SK-N-SH (cell line): ENCODE measurements around the gene YKT6. TPM values are rescaled to one million over a fixed set of nuclear protein-coding genes. Genes with fewer than 3 reads are reported as not detected.
"Not testable (repeated sequence)": the region's sequence is repeated elsewhere in the genome, so short reads cannot be mapped to it uniquely, and the experiment has no call there.

Source experiments
- CTCF ChIA-PET: fragments of 300-600, 350-600 bp; formaldehyde crosslinking; extraction: SDS; loops from one replicate; lab custom pipeline; 2021; lab: Yijun Ruan, JAX
- POLR2A ChIA-PET: fragments of 350-600 bp; sonication (Branson Sonifier 250); formaldehyde crosslinking; extraction: SDS; loops from one replicate; lab custom pipeline; 2020; ENCODE audit warnings: antibody characterized with exemption, inconsistent platforms; lab: Yijun Ruan, JAX
- DNase-seq: peaks from one replicate; pipeline ENCODE4 v3.0.0; 2012
- H2AFZ ChIP-seq: fragments of 200-600 bp; sonication (generic); 2 replicates; pipeline ENCODE4 v1.8.1; 2016; ENCODE audit warnings: antibody characterized with exemption, mild to moderate bottlenecking, low read depth
- H3F3A ChIP-seq: fragments of 200-600 bp; sonication (generic); replicated peaks from 2 replicates; pipeline ENCODE3; 2016; ENCODE audit warnings: antibody characterized with exemption, mild to moderate bottlenecking; ENCODE audit not compliant: insufficient read depth
- H3K27ac ChIP-seq, 2 experiments: fragments of 200-500 bp in 1 of 2; fragments of 200-600 bp in 1 of 2; sonication (Bioruptor generic) in 1 of 2; sonication (generic), shearing (Covaris generic) in 1 of 2; 2 replicates each; pipeline versions ENCODE4 v1.5.1 to v1.6.1; 2014 to 2016; ENCODE audit warnings: low read depth in 2 of 2, inconsistent platforms in 1 of 2, low read length in 1 of 2, mild to moderate bottlenecking in 1 of 2, mixed read lengths in 1 of 2
- H3K27me3 ChIP-seq: fragments of 200-600 bp; sonication (generic), shearing (Covaris generic); 2 replicates; pipeline ENCODE4 v1.6.1; 2016; ENCODE audit warnings: mixed run types; ENCODE audit not compliant: insufficient read depth
- H3K36me3 ChIP-seq, 2 experiments: fragments of 200-500 bp in 1 of 2; fragments of 200-600 bp in 1 of 2; sonication (Bioruptor generic) in 1 of 2; sonication (generic) in 1 of 2; replicated peaks in 1 of 2; 2 replicates each; pipeline versions ENCODE3 to v1.5.1; 2014 to 2016; ENCODE audit warnings: low read length in 1 of 2, mild to moderate bottlenecking in 1 of 2; ENCODE audit not compliant: insufficient read depth in 2 of 2, control insufficient read depth in 1 of 2
- H3K4me1 ChIP-seq, 2 experiments: fragments of 200-500 bp in 1 of 2; fragments of 200-600 bp in 1 of 2; sonication (Bioruptor generic) in 1 of 2; sonication (generic), shearing (Covaris generic) in 1 of 2; 2 replicates each; pipeline versions ENCODE4 v1.5.1 to v1.6.1; 2014 to 2016; ENCODE audit warnings: low read depth in 1 of 2, low read length in 1 of 2, mixed run types in 1 of 2; ENCODE audit not compliant: insufficient read depth in 2 of 2, control insufficient read depth in 1 of 2
- H3K4me2 ChIP-seq: fragments of 200-600 bp; sonication (generic), shearing (Covaris generic); 2 replicates; pipeline ENCODE4 v1.6.1; 2017; ENCODE audit warnings: mixed run types
- H3K4me3 ChIP-seq, 2 experiments: fragments of 200-500 bp in 1 of 2; fragments of 200-600 bp in 1 of 2; sonication (Bioruptor generic) in 1 of 2; sonication (generic), shearing (Covaris generic) in 1 of 2; 2 replicates each; pipeline versions ENCODE4 v1.5.1 to v1.8.1; 2014 to 2016; ENCODE audit warnings: low read depth in 2 of 2, inconsistent platforms in 1 of 2, low read length in 1 of 2, mild to moderate bottlenecking in 1 of 2, mixed read lengths in 1 of 2, moderate library complexity in 1 of 2
- H3K79me2 ChIP-seq: fragments of 200-600 bp; sonication (generic); 2 replicates; pipeline ENCODE4 v1.8.1; 2017; ENCODE audit warnings: mild to moderate bottlenecking; ENCODE audit not compliant: insufficient read depth
- H3K9ac ChIP-seq: fragments of 200-600 bp; sonication (generic); 2 replicates; pipeline ENCODE4 v1.6.1; 2017; ENCODE audit warnings: mixed run types
- H3K9me2 ChIP-seq: fragments of 200-600 bp; sonication (generic); 2 replicates; pipeline ENCODE4 v1.6.1; 2017; ENCODE audit warnings: mixed run types
- H3K9me3 ChIP-seq: fragments of 200-600 bp; sonication (generic); 2 replicates; pipeline ENCODE4 v1.6.1; 2017; ENCODE audit warnings: mixed run types, mild to moderate bottlenecking, moderate library complexity
- H4K20me1 ChIP-seq: fragments of 200-600 bp; sonication (generic); 2 replicates; pipeline ENCODE4 v1.6.1; 2017; ENCODE audit warnings: mild to moderate bottlenecking, mixed run types; ENCODE audit not compliant: insufficient read depth
- ELF1 ChIP-seq: IDR thresholded peaks from 2 replicates; pipeline ENCODE4 v1.4.0; 2012
- EP300 ChIP-seq, 2 experiments: IDR thresholded peaks; 2 replicates each; pipeline versions ENCODE4 v1.4.0 to v1.6.1; 2012; ENCODE audit warnings: borderline replicate concordance in 1 of 2, low read depth in 1 of 2, low read length in 1 of 2
- EZH2phosphoT487 ChIP-seq: fragments of 200-600 bp; sonication (generic); IDR thresholded peaks from 2 replicates; pipeline ENCODE4 v1.6.1; 2017; ENCODE audit warnings: low read depth, mixed run types, mild to moderate bottlenecking, antibody characterized with exemption, moderate library complexity, borderline replicate concordance
- FOXJ3 ChIP-seq: sonication (generic); formaldehyde crosslinking; IDR thresholded peaks from 2 replicates; pipeline ENCODE4 v1.5.1; 2020; ENCODE audit warnings: mild to moderate bottlenecking, missing genetic modification reagents
- FOXM1 ChIP-seq: IDR thresholded peaks from 2 replicates; pipeline ENCODE4 v1.4.0; 2012; ENCODE audit warnings: low read depth, mild to moderate bottlenecking
- GABPA ChIP-seq: IDR thresholded peaks from 2 replicates; pipeline ENCODE4 v1.4.0; 2012; ENCODE audit warnings: low read depth, mild to moderate bottlenecking
- JUND ChIP-seq: IDR thresholded peaks from 2 replicates; pipeline ENCODE4 v1.4.0; 2012
- MEF2A ChIP-seq: IDR thresholded peaks from 2 replicates; pipeline ENCODE4 v1.4.0; 2012; ENCODE audit warnings: low read depth, borderline replicate concordance
- NRF1 ChIP-seq: IDR thresholded peaks from 2 replicates; pipeline ENCODE4 v1.6.1; 2012; ENCODE audit warnings: low read depth, mild to moderate bottlenecking, low read length
- POLR2AphosphoS5 ChIP-seq: IDR thresholded peaks from 2 replicates; pipeline ENCODE4 v1.6.1; 2012; ENCODE audit warnings: low read depth, low read length
- RXRA ChIP-seq: IDR thresholded peaks from 2 replicates; pipeline ENCODE4 v1.4.0; 2012; ENCODE audit warnings: low read depth, mild to moderate bottlenecking, borderline replicate concordance
- TAF1 ChIP-seq: IDR thresholded peaks from 2 replicates; pipeline ENCODE4 v1.6.1; 2012; ENCODE audit warnings: low read depth, mild to moderate bottlenecking, low read length, moderate library complexity, borderline replicate concordance
- WGBS: methylation state at CpG from one replicate; pipeline ENCODE4 v1.1.6; 2017; ENCODE audit warnings: low lambda C conversion rate; 5-methylcytosine and 5-hydroxymethylcytosine counted together
- polyA plus RNA-seq, 3 experiments: library from polyadenylated mRNA; depleted of rRNA; stranded (reverse); fragments of >200 nt; gene quantifications; 2 replicates each; pipeline ENCODE4 v1.2.3, GENCODE V29; 2012
- TF ChIP-seq, protein P1 (sequence below): IDR thresholded peaks from 2 replicates; pipeline ENCODE4; 2012
- TF ChIP-seq, protein P2 (sequence below): IDR thresholded peaks from 2 replicates; pipeline ENCODE4 v1.4.0; 2012; ENCODE audit warnings: low read depth
- TF ChIP-seq, protein P3 (sequence below): IDR thresholded peaks from 2 replicates; pipeline ENCODE4 v1.4.0; 2012; ENCODE audit warnings: low read depth, borderline replicate concordance

YKT6 gene
- polyA plus RNA-seq, 1 of the 3 experiments (the other 2 are of a cell fraction) = 170 TPM

DNA sequence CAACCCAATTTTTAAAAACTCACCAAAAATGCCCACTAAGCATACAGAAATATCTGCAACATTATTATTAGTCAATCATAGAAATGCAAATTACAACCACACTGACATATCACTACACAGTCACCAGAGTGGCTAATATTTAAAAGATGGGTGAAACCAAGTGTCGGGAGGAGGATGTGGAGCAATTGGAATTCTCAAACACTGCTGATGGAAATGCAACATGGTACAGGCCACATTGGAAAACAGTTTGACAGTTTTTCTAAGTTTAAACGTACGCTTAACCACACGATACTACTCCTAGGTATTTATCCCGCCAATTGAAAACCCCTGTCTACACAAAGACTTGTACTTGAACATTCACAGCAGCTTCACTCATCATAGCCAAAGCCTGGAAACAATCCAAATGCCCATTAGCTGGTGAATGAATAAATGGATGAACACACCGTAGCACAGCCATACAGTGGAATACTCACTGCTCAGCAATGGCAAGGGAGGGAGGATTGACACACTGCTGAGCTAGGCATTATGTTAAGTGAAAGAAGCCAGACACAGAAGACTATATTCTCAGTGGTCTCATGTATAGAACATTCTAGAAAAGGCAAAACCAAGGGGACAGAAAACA lies 27.9 kb upstream of the YKT6 start:
- Histone ChIP-seq H2AFZ (no peak overlapping the region), H3K79me2 (no peaks in the 10 kb centered on the region), H3K4me1 (peaks cover 2 to 8% of the 10 kb centered on the region in 2 experiments; a peak in 2 of 4 replicates), H4K20me1 (no peaks in the 10 kb centered on the region), H3K9me3 (no peaks in the 10 kb centered on the region), H3K9me2 (no peaks in the 10 kb centered on the region), H3K27ac (no peak overlapping the region), H3K27me3 (no peaks in the 10 kb centered on the region; the same call in 1 of the 2 replicates), H3F3A (no peaks in the 10 kb centered on the region), H3K4me3 (no peak overlapping the region), H3K4me2 (no peak overlapping the region), H3K36me3 (no peaks in the 10 kb centered on the region), H3K9ac (no peak overlapping the region)
- TF ChIP-seq, protein P1, sequence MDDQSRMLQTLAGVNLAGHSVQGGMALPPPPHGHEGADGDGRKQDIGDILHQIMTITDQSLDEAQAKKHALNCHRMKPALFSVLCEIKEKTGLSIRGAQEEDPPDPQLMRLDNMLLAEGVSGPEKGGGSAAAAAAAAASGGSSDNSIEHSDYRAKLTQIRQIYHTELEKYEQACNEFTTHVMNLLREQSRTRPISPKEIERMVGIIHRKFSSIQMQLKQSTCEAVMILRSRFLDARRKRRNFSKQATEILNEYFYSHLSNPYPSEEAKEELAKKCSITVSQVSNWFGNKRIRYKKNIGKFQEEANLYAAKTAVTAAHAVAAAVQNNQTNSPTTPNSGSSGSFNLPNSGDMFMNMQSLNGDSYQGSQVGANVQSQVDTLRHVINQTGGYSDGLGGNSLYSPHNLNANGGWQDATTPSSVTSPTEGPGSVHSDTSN = no peak
- CTCF ChIA-PET = interaction anchor here (0.9 to 2.3 kb wide), 5 partner anchors 10 to 24 kb away, joined by 3 to 9 read pairs (median 4); no protein-coding TSS in a partner anchor
- DNase-seq = no peak
- POLR2A ChIA-PET = no interaction called here
- 69% methylated on average over 6 of the region's 6 CpGs for WGBS

DNA sequence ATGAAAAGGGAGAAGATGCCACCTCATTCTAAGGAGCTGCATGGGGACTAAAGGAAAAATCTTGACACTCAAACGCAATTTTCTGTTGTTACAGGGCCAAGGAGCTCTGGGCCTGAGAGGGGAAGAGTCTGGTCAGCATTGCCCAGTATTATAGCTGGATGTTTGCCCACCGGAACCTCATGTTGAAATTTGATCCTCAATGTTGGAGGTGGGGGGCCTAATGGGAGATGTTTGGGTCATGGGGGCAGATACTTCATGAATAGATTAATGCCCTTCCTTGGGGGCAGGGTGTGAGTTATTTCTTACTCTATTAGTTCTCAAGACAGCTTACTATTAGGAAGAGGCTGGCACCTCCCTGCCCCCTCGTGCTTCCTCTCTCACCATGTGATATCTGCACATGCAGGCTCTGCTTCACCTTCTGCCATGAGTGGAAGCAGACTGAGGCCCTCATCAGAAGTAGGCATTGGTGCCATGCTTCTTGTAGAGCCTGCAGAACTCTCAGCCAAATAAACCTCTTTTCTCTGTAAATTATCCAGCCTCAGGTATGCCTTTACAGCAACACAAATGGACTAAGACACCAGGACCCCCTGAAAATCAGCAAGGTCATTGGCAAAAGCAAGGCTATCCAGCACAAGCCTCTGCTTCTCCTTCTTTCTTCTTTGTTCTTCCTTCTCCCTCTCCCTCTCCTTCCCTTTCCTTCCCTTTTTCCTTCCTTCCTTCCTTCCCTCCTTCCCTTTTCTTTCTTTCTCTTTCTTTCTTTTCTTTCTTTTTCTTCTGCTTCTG lies 26.7 kb upstream of the YKT6 start:
- H3K9me3 ChIP-seq = no peaks in the 10 kb centered on the region
- H3K4me2 ChIP-seq = no peak overlapping the region
- H3K27me3 ChIP-seq = no peaks in the 10 kb centered on the region; the same call in 1 of the 2 replicates
- no peaks in the 10 kb centered on the region for H3K36me3 ChIP-seq
- ChIA-PET POLR2A (no interaction called here), CTCF (interaction anchor here (1.4 kb wide), 1 partner anchor 22 kb away, joined by 9 read pairs; no protein-coding TSS in a partner anchor)
- peaks cover 4 to 11% of the 10 kb centered on the region in 2 experiments; a peak in 2 of 4 replicates for H3K4me1 ChIP-seq
- TF ChIP-seq GABPA = no peak
- TF ChIP-seq FOXM1 = no peak
- no peak for TF ChIP-seq POLR2AphosphoS5
- TF ChIP-seq, protein P2, sequence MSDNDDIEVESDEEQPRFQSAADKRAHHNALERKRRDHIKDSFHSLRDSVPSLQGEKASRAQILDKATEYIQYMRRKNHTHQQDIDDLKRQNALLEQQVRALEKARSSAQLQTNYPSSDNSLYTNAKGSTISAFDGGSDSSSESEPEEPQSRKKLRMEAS = no peak
- TF ChIP-seq JUND = no peak
- no peak for TF ChIP-seq TAF1
- TF ChIP-seq ELF1 = no peak
- TF ChIP-seq, protein P3, sequence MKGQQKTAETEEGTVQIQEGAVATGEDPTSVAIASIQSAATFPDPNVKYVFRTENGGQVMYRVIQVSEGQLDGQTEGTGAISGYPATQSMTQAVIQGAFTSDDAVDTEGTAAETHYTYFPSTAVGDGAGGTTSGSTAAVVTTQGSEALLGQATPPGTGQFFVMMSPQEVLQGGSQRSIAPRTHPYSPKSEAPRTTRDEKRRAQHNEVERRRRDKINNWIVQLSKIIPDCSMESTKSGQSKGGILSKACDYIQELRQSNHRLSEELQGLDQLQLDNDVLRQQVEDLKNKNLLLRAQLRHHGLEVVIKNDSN = no peak
- no peak for TF ChIP-seq MEF2A
- no peak for TF ChIP-seq NRF1
- TF ChIP-seq RXRA = no peak
- no peak for TF ChIP-seq EP300 (IDR thresholded peaks at IDR 0.05; ENCODE audit: borderline replicate concordance in 1 of 2, low read depth in 1 of 2, low read length in 1 of 2)
- no peak for TF ChIP-seq FOXJ3
- TF ChIP-seq EZH2phosphoT487 = no peak
- no peaks in the 10 kb centered on the region for H3F3A ChIP-seq
- no peaks in the 10 kb centered on the region for H3K9me2 ChIP-seq
- H3K27ac ChIP-seq = no peak overlapping the region
- no peak overlapping the region for H3K4me3 ChIP-seq
- H3K79me2 ChIP-seq = no peaks in the 10 kb centered on the region
- WGBS = 26% methylated on average over 3 of the region's 3 CpGs
- H3K9ac ChIP-seq = no peak overlapping the region
- DNase-seq = no peak
- H2AFZ ChIP-seq = no peak overlapping the region
- no peaks in the 10 kb centered on the region for H4K20me1 ChIP-seq

DNA sequence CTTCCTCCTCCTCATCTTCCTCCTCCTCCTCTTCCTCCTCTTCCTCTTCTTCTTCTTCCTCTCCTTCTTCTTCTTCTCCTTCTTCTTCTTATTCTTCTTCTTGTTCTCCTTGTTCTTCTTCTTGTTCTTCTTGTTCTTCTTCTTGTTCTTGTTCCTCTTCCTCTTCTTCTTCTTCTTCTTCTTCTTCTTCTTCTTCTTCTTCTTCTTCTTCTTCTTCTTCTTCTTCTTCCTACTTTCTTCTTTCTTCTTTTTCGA lies 26.2 kb upstream of the YKT6 start:
- 0% methylated on average over 1 of the region's 1 CpG for WGBS
- POLR2A ChIA-PET, H2AFZ ChIP-seq, H3K9me3 ChIP-seq, CTCF ChIA-PET, DNase-seq, H3K9ac ChIP-seq, H4K20me1 ChIP-seq, H3F3A ChIP-seq, H3K4me2 ChIP-seq, H3K9me2 ChIP-seq, H3K36me3 ChIP-seq, H3K4me3 ChIP-seq, H3K79me2 ChIP-seq, H3K27me3 ChIP-seq, H3K27ac ChIP-seq: not testable (repeated sequence)
- H3K4me1 ChIP-seq = peaks cover 4 to 11% of the 10 kb centered on the region in 2 experiments; a peak in 2 of 4 replicates
